Activated CD8-positive, alpha-beta memory T cell treated with anti-CD3 and anti-CD28 coated beads, Interleukin-2, amount 50 U/mL, for 1 hour (primary cell): ENCODE results near the gene CENPT.
"Not testable (repeated sequence)": the region's sequence is repeated elsewhere in the genome, so short reads cannot be mapped to it uniquely, and the experiment has no call there.

Experiments used
- DNase-seq: peaks from one replicate; pipeline ENCODE4 v3.0.0-alpha.2; 2020; ENCODE audit errors: extremely low read depth

CENPT gene

DNA sequence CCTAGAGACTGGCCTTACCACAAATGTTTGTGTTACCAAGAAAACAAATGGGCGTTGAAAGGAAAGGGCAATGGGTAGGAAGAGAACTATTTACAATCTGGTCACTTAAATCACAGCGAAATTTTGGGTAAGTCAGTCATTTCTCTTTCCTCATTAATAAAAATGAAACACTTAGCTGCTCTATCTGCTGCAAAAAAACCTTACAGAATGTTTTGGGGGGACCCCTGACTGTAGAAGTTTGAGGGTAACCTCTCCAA is 1.5 kb downstream of the CENPT start:
- DNase-seq = no peak

DNA sequence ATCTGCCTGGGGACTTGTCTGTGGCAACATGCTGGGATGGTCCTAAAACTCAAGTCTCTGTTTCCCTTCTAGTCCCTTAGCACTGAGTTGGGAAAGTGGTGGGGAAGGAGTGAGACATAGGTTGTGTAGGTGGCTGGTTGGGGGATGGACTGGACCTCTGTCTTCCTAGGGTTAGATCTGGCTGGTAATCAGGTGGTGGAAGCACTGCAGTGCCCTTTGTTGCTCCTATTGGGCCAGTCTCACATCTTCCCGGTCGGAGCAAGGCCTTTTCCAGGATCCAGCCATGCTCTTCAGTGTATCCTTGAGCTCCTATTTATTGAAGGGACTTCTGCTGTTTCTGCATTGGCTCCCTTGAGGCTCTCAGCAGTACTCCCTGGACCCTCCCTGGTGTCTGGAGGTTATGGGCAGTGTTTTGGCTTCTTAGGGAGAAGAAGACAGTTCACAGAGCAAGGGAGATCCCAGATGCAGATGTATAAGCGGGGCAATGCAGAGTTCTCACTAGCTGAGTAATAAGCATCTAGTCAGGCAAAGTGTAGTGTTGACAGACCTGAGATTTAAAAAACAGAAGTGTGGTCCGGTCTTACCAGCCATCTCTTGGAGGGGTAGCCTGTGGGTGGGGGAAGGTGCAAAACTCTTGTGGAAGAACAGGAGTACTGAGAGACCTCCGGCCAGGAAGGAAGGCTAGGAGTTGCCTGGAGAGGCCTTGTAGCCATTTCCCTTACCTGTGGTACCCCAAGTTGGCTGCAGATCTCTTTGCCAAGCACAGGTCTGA is 2.0 kb downstream of the CENPT start:
- DNase-seq = no peak

GRCh38 chr16:67844497-67844896 is 3.0 kb downstream of the CENPT start:
- no peak for DNase-seq

DNA sequence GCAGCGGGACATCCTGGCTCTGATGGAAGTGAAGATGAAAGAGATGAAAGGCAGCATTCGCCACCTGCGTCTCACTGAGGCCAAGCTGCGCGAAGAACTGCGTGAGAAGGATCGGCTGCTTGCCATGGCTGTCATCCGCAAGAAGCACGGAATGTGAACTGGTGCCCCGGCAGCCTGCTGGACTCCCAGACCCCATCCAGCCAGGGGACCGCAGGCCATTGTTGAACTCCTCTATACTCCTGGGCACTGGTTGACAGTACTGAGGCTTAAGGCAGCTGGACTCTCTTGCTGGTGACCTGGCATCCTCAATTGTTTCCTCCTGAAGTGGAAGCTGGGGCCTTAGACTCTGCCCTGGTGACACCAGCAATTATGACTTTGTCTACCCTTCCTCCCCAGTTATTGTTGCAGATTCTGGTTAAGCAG is 4.1 kb downstream of the CENPT start:
- no peak for DNase-seq

GRCh38 chr16:67842509-67843342 is 4.8 kb downstream of the CENPT start:
- no peak for DNase-seq

- DNase-seq = peak; percentile 88
Observed at GRCh38 chr16:67841816-67842508, 5.5 kb downstream of the CENPT start, which contains the start of gene THAP11. Gene THAP11, plus strand, starts transcription at chr16:67842320. Its CDS starts 235 bp downstream, at chr16:67842555.

GRCh38 chr16:67841198-67841815 is 6.2 kb downstream of the CENPT start:
- no peak for DNase-seq

GRCh38 chr16:67837811-67838210 is 9.7 kb downstream of the CENPT start:
- no peak for DNase-seq

DNA sequence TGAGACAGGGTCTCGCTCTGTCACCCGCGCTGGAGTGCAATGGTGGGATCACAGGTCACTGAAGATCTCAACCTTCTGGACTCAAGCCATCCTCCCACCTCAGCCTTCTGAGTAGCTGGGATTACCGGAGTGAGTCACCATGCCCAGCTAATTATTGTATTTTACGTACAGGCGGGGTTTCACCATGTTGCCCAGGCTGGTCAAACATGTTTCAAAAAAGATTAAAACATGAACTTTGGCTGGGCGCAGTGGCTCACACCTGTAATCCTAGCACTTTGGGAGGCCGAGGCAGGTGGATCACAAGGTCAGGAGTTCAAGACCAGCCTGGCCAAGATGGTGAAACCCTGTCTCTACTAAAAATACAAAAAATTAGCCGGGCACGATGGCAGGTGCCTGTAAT is 10.3 kb downstream of the CENPT start:
- DNase-seq = not testable (repeated sequence)

- DNase-seq = no peak
Observed at GRCh38 chr16:67834242-67834614, 13.3 kb downstream of the CENPT start.

GRCh38 chr16:67833415-67834241 is 13.9 kb downstream of the CENPT start:
- peak; percentile 72 for DNase-seq

DNA sequence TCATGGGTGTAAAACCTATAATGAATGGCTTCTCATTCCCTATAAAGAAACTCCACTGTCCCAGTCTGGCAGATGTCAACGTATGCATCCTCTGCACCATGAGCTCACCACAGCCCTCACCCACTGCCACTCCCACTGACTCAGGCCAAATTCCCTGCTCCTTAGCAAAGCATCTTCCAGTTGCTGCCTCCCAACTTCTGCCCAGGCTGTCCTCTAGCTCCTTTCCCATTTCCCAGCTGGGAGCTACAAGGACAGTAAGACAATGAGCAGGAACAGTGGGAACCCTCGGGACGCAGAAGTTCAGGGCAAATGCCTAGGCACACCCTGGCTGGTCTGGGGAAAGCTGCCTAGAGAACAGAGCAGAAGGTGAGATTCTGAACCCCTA is 14.5 kb downstream of the CENPT start:
- DNase-seq = no peak

DNA sequence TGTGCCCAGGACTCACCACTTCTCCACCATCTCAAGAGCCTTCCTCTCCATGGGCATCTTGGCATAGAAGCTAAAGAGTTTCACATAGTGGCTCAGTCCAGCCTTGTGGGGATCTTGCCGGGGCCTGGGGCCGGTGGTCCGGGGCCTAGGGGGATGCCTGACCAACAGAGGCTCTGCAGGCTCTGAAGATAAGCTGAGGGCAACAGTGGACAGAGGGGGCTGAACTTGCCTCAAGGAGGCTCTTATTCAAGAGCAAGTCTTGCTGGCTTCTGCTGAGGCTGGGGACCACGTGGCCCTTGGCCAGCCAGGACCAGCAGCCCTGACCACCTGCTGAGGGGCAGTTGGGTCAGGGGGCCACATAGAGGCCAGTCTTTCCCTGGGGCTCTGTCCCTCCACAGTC is 18.8 kb downstream of the CENPT start:
- no peak for DNase-seq

DNA sequence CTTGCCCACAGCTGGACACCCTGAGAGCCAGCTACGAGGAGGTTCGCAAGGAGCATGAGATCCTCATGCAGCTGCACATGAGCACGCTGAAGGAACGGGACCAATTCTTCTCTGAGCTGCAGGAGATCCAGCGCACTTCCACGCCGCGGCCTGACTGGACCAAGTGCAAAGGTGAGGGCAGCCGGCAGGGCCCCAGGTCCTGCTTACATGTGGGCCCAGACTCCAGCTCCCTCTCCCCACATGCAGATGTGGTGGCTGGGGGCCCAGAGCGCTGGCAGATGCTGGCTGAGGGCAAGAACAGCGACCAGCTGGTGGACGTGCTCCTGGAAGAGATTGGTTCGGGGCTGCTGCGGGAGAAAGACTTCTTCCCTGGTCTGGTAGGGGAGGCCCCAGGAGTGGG is 21.6 kb downstream of the CENPT start:
- no peak for DNase-seq

DNA sequence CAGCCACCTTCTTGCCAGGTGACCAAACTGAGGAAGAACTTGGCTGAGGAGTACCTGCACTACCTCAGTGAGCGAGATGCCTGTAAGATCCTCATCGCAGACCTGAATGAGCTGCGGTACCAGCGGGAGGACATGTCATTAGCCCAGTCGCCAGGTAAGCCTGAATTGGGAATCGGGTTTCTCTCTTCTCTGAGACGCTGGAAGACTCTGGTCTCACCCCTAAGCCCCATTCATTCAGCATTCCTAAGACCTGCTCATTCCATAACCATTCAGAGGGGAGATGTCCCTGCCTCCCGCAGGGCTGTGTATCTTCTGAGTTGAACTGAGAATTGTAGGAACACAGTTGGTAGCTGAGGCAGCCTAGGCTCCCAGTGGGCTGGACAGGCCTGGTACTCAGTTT is 22.4 kb downstream of the CENPT start:
- no peak for DNase-seq

GRCh38 chr16:67822511-67822910 is 25.0 kb downstream of the CENPT start:
- DNase-seq = no peak

GRCh38 chr16:67820608-67821259 is 26.8 kb downstream of the CENPT start:
- no peak for DNase-seq

- DNase-seq = no peak
Observed at GRCh38 chr16:67814567-67814966, 32.9 kb downstream of the CENPT start.

DNA sequence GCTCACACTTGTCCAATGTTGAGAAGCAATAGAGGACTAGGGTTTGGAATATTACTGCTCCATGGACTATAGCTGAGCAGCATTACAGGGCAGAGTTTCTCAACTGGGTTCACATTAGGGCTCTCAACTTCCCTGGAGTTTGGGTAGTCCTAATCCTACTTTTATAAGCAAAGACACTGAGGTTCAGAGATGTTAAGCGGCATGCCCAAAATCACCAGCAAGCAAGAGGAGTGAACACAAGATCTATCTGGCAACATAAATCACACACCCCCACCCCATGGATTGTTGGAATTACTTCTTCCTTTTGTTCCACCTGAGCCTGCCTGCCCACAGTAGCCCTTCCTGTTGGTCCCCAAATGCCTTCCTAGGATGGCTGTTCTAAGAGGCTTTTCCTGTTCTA is 35.6 kb downstream of the CENPT start:
- no peak for DNase-seq

- no peak for DNase-seq
Observed at GRCh38 chr16:67807148-67807682, 40.3 kb downstream of the CENPT start.
